ENCODE results near the gene EXOG. TPM values are rescaled to one million over a fixed set of nuclear protein-coding genes. Genes with fewer than 3 reads are reported as not detected.
A peak's percentile ranks its signal among the peaks of the same experiment; 100 is the strongest.

The EXOG gene
- total RNA-seq, 1 experiment from 2014 or later = 8.3 TPM

DNA sequence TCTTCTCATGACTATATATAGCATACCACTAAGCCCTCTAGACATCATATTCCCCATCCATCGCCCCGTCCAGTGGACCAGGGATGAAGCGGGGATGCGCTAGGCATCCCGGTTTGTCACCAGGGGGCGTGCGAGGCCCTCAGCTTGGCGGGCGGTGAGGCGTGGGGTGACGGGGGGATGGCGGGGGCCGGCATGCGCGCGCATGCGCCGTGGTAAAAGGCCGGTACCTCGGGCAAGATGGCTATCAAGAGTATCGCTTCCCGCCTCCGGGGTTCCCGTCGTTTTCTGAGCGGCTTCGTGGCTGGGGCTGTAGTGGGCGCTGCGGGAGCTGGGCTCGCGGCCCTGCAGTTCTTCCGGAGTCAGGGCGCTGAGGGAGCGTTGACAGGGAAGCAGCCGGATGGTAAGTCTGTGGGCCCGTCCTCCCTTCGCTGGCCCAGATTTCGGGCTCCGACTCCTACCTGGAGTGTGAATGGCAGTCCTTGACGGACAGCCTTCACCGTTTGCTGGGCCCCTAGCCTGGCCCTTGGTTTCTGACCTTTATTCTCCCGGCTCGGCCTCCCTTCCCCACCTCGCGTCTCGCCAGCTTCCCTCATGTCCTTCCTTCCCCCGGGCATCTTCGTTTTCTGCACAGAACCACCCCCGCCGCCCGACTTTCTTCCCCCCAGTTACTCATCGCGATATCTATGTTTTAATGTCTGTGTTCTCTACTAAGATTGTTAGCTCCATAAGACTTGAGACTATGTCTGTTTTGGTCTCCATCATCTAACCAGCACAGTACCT, at the start of gene EXOG (continued):
- TF ChIP-seq, protein P1, sequence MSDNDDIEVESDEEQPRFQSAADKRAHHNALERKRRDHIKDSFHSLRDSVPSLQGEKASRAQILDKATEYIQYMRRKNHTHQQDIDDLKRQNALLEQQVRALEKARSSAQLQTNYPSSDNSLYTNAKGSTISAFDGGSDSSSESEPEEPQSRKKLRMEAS (IDR thresholded peaks at IDR 0.05) = peak; percentile 66; the same call in 1 of the 2 replicates
- peak; percentile 77 for TF ChIP-seq RAD21 (IDR thresholded peaks at IDR 0.05; ENCODE audit: low read depth)
- peak; percentile 80 for TF ChIP-seq YY1 (IDR thresholded peaks at IDR 0.05; ENCODE audit: extremely low read depth, insufficient replicate concordance, low read depth, low read length)
- no peak for TF ChIP-seq ZNF274 (IDR thresholded peaks at IDR 0.05; ENCODE audit: low read depth, low read length)
- no peak for TF ChIP-seq ELF1 (IDR thresholded peaks at IDR 0.05; ENCODE audit: borderline replicate concordance, low read depth)

DNA sequence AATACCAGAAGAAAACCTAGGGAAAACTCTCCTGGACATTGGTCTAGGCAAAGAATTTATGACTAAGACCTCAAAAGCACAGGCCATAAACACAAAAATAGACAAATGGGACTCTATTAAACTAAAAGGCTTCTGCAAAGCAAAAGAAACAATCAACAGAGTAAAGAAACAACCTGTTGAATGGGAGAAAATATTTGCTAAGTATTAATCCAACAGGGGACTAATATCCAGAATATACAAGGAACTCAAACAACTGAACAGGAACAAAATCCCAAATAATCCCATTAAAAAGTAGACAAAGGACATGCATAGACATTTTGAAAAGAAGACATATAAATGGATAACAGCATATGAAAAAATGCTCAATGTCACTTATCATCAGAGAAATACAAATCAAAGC, 49.3 kb upstream of the EXOG start:
- H3K9me3 ChIP-seq (ENCODE audit: control insufficient read depth in 1 of 2, insufficient read depth in 1 of 2, low read depth in 1 of 2, low read length in 2 of 2) = no peaks in the 10 kb centered on the region
- RAD21 ChIA-PET (ENCODE audit: low non-redundant PET in 1 of 2, low total read pairs in 2 of 2, uncharacterized antibody in 2 of 2, unreplicated experiment in 2 of 2) = no interaction called here
- BruUV-seq (replicated peaks) = no TSS peak
- POLR2A ChIA-PET = no interaction called here
- H3K4me1 ChIP-seq (ENCODE audit: control insufficient read depth in 1 of 2, insufficient read depth in 2 of 2, low read length in 2 of 2) = no peaks in the 10 kb centered on the region
- CTCF ChIA-PET = no interaction called here
- H3K36me3 ChIP-seq (ENCODE audit: control insufficient read depth in 1 of 2, insufficient read depth in 2 of 2, low read length in 2 of 2) = no peaks in the 10 kb centered on the region
- TF ChIP-seq TCF7L2 (IDR thresholded peaks at IDR 0.05; ENCODE audit: borderline replicate concordance, extremely low read depth, insufficient read depth, insufficient read length) = no peak
- no peak for TF ChIP-seq ELF1 (IDR thresholded peaks at IDR 0.05; ENCODE audit: borderline replicate concordance, low read depth)
- TF ChIP-seq SRF (IDR thresholded peaks at IDR 0.05; ENCODE audit: low read depth) = no peak
- TF ChIP-seq ZFX (IDR thresholded peaks at IDR 0.05) = no peak
- TF ChIP-seq SP1 (IDR thresholded peaks at IDR 0.05; ENCODE audit: low read depth) = no peak
- TF ChIP-seq POLR2AphosphoS5 (IDR thresholded peaks at IDR 0.05; ENCODE audit: low read depth, low read length) = no peak
- TF ChIP-seq, protein P2, sequence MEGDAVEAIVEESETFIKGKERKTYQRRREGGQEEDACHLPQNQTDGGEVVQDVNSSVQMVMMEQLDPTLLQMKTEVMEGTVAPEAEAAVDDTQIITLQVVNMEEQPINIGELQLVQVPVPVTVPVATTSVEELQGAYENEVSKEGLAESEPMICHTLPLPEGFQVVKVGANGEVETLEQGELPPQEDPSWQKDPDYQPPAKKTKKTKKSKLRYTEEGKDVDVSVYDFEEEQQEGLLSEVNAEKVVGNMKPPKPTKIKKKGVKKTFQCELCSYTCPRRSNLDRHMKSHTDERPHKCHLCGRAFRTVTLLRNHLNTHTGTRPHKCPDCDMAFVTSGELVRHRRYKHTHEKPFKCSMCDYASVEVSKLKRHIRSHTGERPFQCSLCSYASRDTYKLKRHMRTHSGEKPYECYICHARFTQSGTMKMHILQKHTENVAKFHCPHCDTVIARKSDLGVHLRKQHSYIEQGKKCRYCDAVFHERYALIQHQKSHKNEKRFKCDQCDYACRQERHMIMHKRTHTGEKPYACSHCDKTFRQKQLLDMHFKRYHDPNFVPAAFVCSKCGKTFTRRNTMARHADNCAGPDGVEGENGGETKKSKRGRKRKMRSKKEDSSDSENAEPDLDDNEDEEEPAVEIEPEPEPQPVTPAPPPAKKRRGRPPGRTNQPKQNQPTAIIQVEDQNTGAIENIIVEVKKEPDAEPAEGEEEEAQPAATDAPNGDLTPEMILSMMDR (IDR thresholded peaks at IDR 0.05 in 2 of 3, conservative IDR thresholded peaks at IDR 0.05 in 1 of 3; ENCODE audit: borderline replicate concordance in 1 of 3, insufficient read depth in 1 of 3, low read depth in 2 of 3, low read length in 2 of 3) = no peak
- no peak for TF ChIP-seq JUND (IDR thresholded peaks at IDR 0.05)
- TF ChIP-seq EZH2phosphoT487 (IDR thresholded peaks at IDR 0.05; ENCODE audit: borderline replicate concordance) = no peak
- no peak overlapping the region for H3K4me3 ChIP-seq (replicated peaks in 1 of 2; ENCODE audit: low read depth in 1 of 2, low read length in 2 of 2)
- intact Hi-C loops (cut with micrococcal nuclease) = no loop called here
- no peaks in the 10 kb centered on the region for H3K9me2 ChIP-seq (ENCODE audit: insufficient read depth)
- ATAC-seq (no peak), DNase-seq (ENCODE audit: low read depth, low spot score) (no peak)
- H3K9ac ChIP-seq (ENCODE audit: low read length) = no peak overlapping the region
- H3K4me2 ChIP-seq (ENCODE audit: low read length) = no peak overlapping the region
- H3K27me3 ChIP-seq (ENCODE audit: insufficient read depth, low read length) = no peaks in the 10 kb centered on the region
- H2AFZ ChIP-seq (ENCODE audit: low read depth, low read length, poor library complexity, severe bottlenecking) = no peak overlapping the region
- no peaks in the 10 kb centered on the region for H4K20me1 ChIP-seq (ENCODE audit: insufficient read depth)
- H3K27ac ChIP-seq (ENCODE audit: low read depth, low read length) = no peak overlapping the region
- no peaks in the 10 kb centered on the region for H3K79me2 ChIP-seq (ENCODE audit: insufficient read depth, low read length)
